AG09319 (cell line): ENCODE data around the gene CNNM2.

ENCODE experiments used
- DNase-seq: peaks from one replicate; pipeline ENCODE4 v3.0.0-alpha.2; 2010; ENCODE audit warnings: low read depth; ENCODE audit errors: extremely low read depth
- TF ChIP-seq, protein P1 (sequence below): IDR thresholded peaks from 2 replicates; pipeline ENCODE4 v1.5.1; 2011; ENCODE audit warnings: low read depth, mild to moderate bottlenecking, inconsistent platforms, low read length, moderate library complexity

Gene CNNM2

GRCh38 chr10:103021900-103022293 lies 103.8 kb downstream of the CNNM2 start:
- TF ChIP-seq, protein P1, sequence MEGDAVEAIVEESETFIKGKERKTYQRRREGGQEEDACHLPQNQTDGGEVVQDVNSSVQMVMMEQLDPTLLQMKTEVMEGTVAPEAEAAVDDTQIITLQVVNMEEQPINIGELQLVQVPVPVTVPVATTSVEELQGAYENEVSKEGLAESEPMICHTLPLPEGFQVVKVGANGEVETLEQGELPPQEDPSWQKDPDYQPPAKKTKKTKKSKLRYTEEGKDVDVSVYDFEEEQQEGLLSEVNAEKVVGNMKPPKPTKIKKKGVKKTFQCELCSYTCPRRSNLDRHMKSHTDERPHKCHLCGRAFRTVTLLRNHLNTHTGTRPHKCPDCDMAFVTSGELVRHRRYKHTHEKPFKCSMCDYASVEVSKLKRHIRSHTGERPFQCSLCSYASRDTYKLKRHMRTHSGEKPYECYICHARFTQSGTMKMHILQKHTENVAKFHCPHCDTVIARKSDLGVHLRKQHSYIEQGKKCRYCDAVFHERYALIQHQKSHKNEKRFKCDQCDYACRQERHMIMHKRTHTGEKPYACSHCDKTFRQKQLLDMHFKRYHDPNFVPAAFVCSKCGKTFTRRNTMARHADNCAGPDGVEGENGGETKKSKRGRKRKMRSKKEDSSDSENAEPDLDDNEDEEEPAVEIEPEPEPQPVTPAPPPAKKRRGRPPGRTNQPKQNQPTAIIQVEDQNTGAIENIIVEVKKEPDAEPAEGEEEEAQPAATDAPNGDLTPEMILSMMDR = no peak

DNA sequence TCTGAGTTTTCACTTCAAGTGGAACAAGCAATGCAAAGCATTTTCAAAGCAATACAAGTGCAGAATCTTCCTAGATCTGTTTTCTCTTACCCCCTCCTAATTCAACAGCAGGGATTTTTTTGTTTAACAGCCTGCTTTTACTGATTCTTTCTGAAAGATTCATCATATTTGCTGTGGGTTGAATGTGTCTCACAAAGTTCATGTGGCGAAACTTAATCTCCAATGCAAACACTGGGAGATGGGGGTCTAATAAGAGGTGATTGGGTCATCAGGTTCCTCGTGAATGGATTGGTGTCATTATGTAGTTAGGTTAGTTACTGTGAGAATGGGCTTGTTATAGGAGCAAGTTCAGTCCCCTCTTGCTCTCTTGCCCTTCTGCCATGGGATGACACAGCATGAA lies 107.6 kb downstream of the CNNM2 start:
- TF ChIP-seq, protein P1 = no peak
- no peak for DNase-seq

More at GRCh38 chr10:103021900-103022293, 103.8 kb downstream of the CNNM2 start:
- DNase-seq = no peak

- TF ChIP-seq, protein P1 = no peak
- no peak for DNase-seq
Observed at GRCh38 chr10:103038570-103038969, 120.5 kb downstream of the CNNM2 start.

GRCh38 chr10:103040418-103040817 lies 122.3 kb downstream of the CNNM2 start:
- TF ChIP-seq, protein P1 = no peak
- DNase-seq = peak; percentile 12

DNA sequence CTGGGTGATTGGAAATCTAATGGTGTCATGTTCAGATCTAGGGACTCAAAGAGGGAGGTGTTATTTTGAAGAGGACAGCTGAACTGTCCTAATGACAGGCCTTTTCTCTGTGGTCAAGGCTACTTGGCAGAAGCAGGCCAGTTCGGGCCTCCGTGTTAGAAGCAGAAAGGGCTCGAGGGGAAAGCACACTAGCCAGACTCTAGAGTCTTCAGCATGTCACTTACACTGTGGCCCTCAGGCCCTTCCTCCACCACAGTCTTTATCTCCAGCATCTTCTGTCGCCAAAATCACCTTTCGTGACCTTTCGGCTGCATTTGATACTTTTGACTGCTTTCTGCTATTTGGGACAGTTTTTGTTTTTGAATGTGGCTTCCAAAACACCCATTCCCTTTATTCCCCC lies 123.3 kb downstream of the CNNM2 start:
- no peak for DNase-seq
- TF ChIP-seq, protein P1 = no peak

DNA sequence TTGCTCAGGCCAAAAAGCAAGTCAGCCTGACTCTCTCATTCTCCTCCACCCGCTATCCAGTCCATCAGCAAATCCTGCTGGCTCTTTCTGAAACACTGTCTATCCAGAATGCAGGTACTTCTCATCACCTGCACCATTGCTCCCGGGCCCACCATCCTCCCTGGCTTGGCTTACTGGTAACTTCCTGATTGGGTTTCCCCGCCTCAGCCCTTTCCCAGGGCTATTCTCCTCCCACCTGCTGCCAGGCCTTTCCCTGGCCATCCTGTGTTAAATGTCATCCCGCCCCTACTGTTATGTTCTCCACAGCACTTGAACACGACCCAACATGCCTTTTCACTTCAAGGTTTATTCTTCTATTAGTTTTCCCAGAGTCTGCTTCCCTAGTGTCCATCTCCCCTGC lies 124.0 kb downstream of the CNNM2 start:
- DNase-seq = no peak
- TF ChIP-seq, protein P1 = no peak

DNA sequence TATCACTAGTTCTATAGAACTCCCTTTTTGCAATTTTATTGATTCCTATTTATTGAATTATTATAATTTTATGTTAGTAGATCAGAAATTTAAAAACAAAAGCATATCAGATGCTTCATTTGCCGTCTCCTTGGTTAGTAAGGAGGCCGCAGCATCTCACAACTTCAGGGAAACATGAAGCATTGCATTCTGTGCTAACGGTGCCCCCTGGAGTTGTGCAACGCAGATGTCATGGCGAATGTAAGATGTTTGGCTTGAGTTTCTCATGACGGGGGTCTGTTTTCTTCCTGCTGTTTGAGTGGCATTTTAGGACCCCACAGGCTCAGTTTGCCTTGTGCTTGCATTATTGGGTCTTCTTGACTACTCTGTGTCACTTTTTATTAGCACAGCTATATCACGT lies 124.8 kb downstream of the CNNM2 start:
- TF ChIP-seq, protein P1 = no peak
- no peak for DNase-seq
